ENCODE results near the gene BMAL2.

- TF ChIP-seq, protein P1, sequence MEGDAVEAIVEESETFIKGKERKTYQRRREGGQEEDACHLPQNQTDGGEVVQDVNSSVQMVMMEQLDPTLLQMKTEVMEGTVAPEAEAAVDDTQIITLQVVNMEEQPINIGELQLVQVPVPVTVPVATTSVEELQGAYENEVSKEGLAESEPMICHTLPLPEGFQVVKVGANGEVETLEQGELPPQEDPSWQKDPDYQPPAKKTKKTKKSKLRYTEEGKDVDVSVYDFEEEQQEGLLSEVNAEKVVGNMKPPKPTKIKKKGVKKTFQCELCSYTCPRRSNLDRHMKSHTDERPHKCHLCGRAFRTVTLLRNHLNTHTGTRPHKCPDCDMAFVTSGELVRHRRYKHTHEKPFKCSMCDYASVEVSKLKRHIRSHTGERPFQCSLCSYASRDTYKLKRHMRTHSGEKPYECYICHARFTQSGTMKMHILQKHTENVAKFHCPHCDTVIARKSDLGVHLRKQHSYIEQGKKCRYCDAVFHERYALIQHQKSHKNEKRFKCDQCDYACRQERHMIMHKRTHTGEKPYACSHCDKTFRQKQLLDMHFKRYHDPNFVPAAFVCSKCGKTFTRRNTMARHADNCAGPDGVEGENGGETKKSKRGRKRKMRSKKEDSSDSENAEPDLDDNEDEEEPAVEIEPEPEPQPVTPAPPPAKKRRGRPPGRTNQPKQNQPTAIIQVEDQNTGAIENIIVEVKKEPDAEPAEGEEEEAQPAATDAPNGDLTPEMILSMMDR (IDR thresholded peaks at IDR 0.05), result no peak
- TF ChIP-seq POLR2A (IDR thresholded peaks at IDR 0.05), result no peak
Measured at GRCh38 chr12:27336282-27336653, 3.6 kb downstream of the BMAL2 start.

All from body of pancreas (tissue), 4 donors.